ENCODE results near the gene RCE1.
A peak's percentile ranks its signal among the peaks of the same experiment; 100 is the strongest.
"Not testable (repeated sequence)": the region's sequence is repeated elsewhere in the genome, so short reads cannot be mapped to it uniquely, and the experiment has no call there.

RCE1 gene

GRCh38 chr11:66842896-66843775 is at the start of gene RCE1:
Gene RCE1 (plus strand): TSS chr11:66843441. CDS start chr11:66843456, 15 bp downstream.
- DNase-seq (ENCODE audit: low read depth), result peak; percentile 84

- not testable (repeated sequence) for DNase-seq (ENCODE audit: low read depth)
These were observed 43.4 kb upstream of the RCE1 start for GRCh38 chr11:66799815-66800214.

GRCh38 chr11:66800720-66801428 is 42.4 kb upstream of the RCE1 start:
- no peak for DNase-seq (ENCODE audit: low read depth)

- no peak for DNase-seq (ENCODE audit: low read depth)
These were observed 33.6 kb upstream of the RCE1 start for GRCh38 chr11:66809592-66809991.

GRCh38 chr11:66810576-66811185 is 32.6 kb upstream of the RCE1 start:
- no peak for DNase-seq (ENCODE audit: low read depth)

GRCh38 chr11:66814678-66815077 is 28.6 kb upstream of the RCE1 start:
- no peak for DNase-seq (ENCODE audit: low read depth)

GRCh38 chr11:66815646-66816045 is 27.6 kb upstream of the RCE1 start:
- DNase-seq (ENCODE audit: low read depth), result no peak

GRCh38 chr11:66818231-66818955 is 24.8 kb upstream of the RCE1 start:
- DNase-seq (ENCODE audit: low read depth), result no peak

GRCh38 chr11:66820381-66820780 is 22.9 kb upstream of the RCE1 start:
- DNase-seq (ENCODE audit: low read depth), result no peak

- no peak for DNase-seq (ENCODE audit: low read depth)
These were observed 22.3 kb upstream of the RCE1 start for GRCh38 chr11:66820901-66821300.

- no peak for DNase-seq (ENCODE audit: low read depth)
These were observed 19.5 kb upstream of the RCE1 start for GRCh38 chr11:66823700-66824099.

- not testable (repeated sequence) for DNase-seq (ENCODE audit: low read depth)
These were observed 18.7 kb upstream of the RCE1 start for GRCh38 chr11:66824573-66824972.

GRCh38 chr11:66834539-66834845 is 8.7 kb upstream of the RCE1 start:
- DNase-seq (ENCODE audit: low read depth), result no peak

GRCh38 chr11:66834943-66835342 is 8.3 kb upstream of the RCE1 start:
- no peak for DNase-seq (ENCODE audit: low read depth)

GRCh38 chr11:66835768-66836405 is 7.4 kb upstream of the RCE1 start:
- no peak for DNase-seq (ENCODE audit: low read depth)

GRCh38 chr11:66840317-66841091 is 2.7 kb upstream of the RCE1 start:
- no peak for DNase-seq (ENCODE audit: low read depth)

- DNase-seq (ENCODE audit: low read depth), result no peak
These were observed 1.4 kb upstream of the RCE1 start for GRCh38 chr11:66841861-66842260.

GRCh38 chr11:66842501-66842895 is 743 bp upstream of the RCE1 start:
- DNase-seq (ENCODE audit: low read depth), result no peak

GRCh38 chr11:66843776-66844495 is 695 bp downstream of the RCE1 start:
- no peak for DNase-seq (ENCODE audit: low read depth)

GRCh38 chr11:66844496-66845142 is 1.4 kb downstream of the RCE1 start:
- no peak for DNase-seq (ENCODE audit: low read depth)

All from stimulated activated CD8-positive, alpha-beta memory T cell treated with anti-CD3 and anti-CD28 coated beads, Interleukin-12 subunit alpha, Interleukin-12 subunit beta, amount 100 ng/mL, for 4 hours (primary cell).